Measurements from ENCODE around the gene TMPRSS11D. TPM values are rescaled to one million over a fixed set of nuclear protein-coding genes. Genes with fewer than 3 reads are reported as not detected.

Gene TMPRSS11D
- total RNA-seq, 6 experiments from 2014 or later: not detected

DNA sequence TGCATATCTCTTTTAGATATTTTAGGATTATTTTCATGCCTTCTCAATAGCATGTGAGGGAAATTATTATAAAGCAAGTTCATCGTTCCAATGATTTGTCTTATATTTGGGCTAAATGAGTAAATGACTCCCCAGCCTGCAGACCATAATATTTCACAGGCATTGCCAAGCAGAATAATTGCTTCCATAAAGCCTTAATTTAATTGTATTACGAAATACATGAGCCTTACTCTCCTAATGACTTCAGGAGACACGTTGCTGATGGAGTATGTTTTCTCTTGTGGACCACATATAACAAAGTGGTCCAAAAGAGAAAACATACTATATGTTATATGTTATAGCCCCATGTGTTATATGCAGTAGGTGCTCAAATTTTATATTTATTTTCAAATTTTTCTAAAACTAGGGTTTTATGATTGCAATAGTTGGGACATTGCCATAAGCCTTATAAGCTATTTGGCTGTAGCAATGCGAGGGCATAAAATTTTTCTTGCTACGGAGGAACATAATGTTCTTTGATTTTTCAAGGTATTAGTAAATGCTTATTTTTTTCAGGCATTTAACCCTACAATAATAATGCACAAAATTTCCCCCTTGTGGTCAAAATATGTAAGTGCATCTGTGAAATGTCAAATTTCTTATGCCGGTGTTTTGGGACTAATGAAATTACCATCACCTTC, 26.2 kb upstream of the TMPRSS11D start:
- Histone ChIP-seq H3K27me3 (no peaks in the 10 kb centered on the region), H3K4me1 (no peaks in the 10 kb centered on the region), H3K4me3 (no peak overlapping the region), H3K27ac (no peak overlapping the region), H3K36me3 (no peaks in the 10 kb centered on the region), H3K9me3 (no peaks in the 10 kb centered on the region)
- WGBS (ENCODE audit: insufficient coverage, low coverage, low lambda C conversion rate, missing lambda C conversion rate): 34% methylated on average over 6 of the region's 6 CpGs
- intact Hi-C loops (cut with DNase I): no loop called here
- no peak for ATAC-seq
- DNase-seq: no peak
- no peak for TF ChIP-seq POLR2A (IDR thresholded peaks at IDR 0.05)
- TF ChIP-seq, protein P1, sequence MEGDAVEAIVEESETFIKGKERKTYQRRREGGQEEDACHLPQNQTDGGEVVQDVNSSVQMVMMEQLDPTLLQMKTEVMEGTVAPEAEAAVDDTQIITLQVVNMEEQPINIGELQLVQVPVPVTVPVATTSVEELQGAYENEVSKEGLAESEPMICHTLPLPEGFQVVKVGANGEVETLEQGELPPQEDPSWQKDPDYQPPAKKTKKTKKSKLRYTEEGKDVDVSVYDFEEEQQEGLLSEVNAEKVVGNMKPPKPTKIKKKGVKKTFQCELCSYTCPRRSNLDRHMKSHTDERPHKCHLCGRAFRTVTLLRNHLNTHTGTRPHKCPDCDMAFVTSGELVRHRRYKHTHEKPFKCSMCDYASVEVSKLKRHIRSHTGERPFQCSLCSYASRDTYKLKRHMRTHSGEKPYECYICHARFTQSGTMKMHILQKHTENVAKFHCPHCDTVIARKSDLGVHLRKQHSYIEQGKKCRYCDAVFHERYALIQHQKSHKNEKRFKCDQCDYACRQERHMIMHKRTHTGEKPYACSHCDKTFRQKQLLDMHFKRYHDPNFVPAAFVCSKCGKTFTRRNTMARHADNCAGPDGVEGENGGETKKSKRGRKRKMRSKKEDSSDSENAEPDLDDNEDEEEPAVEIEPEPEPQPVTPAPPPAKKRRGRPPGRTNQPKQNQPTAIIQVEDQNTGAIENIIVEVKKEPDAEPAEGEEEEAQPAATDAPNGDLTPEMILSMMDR (IDR thresholded peaks at IDR 0.05): peak; percentile 46 to 66 (median 57)

DNA sequence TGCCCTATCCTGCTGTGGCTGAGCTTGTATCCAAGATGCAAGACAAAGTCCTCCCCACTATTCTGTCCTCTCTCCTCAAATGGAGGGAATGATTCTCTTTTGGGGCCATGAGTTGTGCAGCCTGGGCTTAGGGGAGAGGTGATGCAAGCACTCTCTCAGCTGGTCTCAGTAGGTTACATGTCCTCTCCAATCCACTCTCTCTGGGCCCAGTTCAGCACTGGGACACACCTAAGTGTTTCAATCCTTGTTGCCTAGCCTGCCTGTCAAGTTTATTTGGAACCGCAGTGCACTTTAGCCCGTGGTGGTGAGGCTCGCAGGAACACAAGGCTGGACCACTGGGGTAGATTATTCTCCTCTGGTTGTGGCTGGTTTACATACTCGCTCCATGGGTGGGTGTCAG, 23.8 kb upstream of the TMPRSS11D start:
- TF ChIP-seq POLR2A (IDR thresholded peaks at IDR 0.05): no peak
- TF ChIP-seq, protein P1 (IDR thresholded peaks at IDR 0.05): no peak

DNA sequence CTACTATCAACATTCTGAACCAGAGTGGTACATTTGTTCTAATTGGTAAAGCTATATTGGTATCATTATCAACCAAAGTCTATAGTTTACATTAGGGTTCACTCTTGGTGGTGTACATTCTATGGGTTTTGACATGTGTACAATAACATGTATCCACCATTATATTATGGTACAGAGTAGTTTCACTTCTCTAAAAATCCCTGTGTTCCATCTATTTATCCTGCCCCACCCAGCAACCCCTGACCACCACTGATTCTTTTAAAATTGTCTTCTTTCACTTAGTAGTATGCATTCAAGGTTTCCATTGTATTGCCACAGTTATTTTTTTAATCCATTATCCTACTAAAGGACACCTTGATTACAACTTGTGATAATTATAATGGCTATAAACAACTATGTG, 15.3 kb upstream of the TMPRSS11D start:
- no peaks in the 10 kb centered on the region for H3K36me3 ChIP-seq
- H3K4me3 ChIP-seq: no peak overlapping the region
- no peak for DNase-seq
- H3K27ac ChIP-seq: no peak overlapping the region
- no peak for TF ChIP-seq POLR2A (IDR thresholded peaks at IDR 0.05)
- TF ChIP-seq, protein P1 (IDR thresholded peaks at IDR 0.05): no peak
- H3K9me3 ChIP-seq: no peaks in the 10 kb centered on the region
- H3K4me1 ChIP-seq: no peaks in the 10 kb centered on the region
- no peak for ATAC-seq
- intact Hi-C loops (cut with DNase I): no loop called here
- no peaks in the 10 kb centered on the region for H3K27me3 ChIP-seq

More for the DNA sequence above, 23.8 kb upstream of the TMPRSS11D start:
- 86% methylated on average over 3 of the region's 4 CpGs for WGBS (ENCODE audit: insufficient coverage, low coverage, low lambda C conversion rate, missing lambda C conversion rate)
- intact Hi-C loops (cut with DNase I): no loop called here
- DNase-seq (no peak), ATAC-seq (no peak)
- H3K9me3 ChIP-seq: no peaks in the 10 kb centered on the region
- H3K4me1 ChIP-seq: no peaks in the 10 kb centered on the region
- H3K27ac ChIP-seq: no peak overlapping the region
- no peaks in the 10 kb centered on the region for H3K36me3 ChIP-seq
- no peaks in the 10 kb centered on the region for H3K27me3 ChIP-seq
- no peak overlapping the region for H3K4me3 ChIP-seq

DNA sequence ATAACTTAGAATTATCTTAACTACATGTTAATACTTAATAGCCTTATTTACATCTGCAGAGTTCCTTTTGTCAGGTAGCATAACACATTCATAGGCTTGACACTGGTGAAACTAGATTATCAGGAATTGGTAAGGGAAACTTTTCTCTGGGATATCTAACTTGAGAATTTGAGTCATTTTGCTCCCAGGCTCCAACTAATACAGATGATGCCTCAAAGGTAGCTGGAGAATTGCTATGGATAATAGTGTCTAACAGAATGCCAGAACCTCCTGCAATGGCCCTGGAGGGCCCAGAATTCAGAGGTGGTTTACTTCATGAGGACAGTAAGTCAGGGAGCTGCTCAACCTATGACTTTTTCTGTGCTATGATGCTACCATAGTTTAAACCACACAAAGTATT, 13.9 kb upstream of the TMPRSS11D start:
- no peak for TF ChIP-seq POLR2A (IDR thresholded peaks at IDR 0.05)
- TF ChIP-seq, protein P1 (IDR thresholded peaks at IDR 0.05): no peak
- Histone ChIP-seq H3K27ac (no peak overlapping the region), H3K9me3 (no peaks in the 10 kb centered on the region), H3K4me1 (no peaks in the 10 kb centered on the region), H3K27me3 (no peaks in the 10 kb centered on the region), H3K4me3 (no peak overlapping the region), H3K36me3 (no peaks in the 10 kb centered on the region)
- intact Hi-C loops (cut with DNase I): no loop called here
- DNase-seq (no peak), ATAC-seq (no peak)

Data from right lobe of liver (tissue), 6 donors.